ENCODE measurements around the gene CYTH1.

The CYTH1 gene

GRCh38 chr17:78693346-78694083 is 88.6 kb downstream of the CYTH1 start:
- FAIRE-seq (no peak), DNase-seq (ENCODE audit: low spot score) (no peak)

GRCh38 chr17:78692460-78693010 is 89.5 kb downstream of the CYTH1 start:
- no peak for DNase-seq (ENCODE audit: low spot score)
- FAIRE-seq, result no peak

GRCh38 chr17:78689029-78689428 is 93.0 kb downstream of the CYTH1 start:
- FAIRE-seq, result no peak
- no peak for DNase-seq (ENCODE audit: low spot score)

GRCh38 chr17:78687944-78688343 is 94.1 kb downstream of the CYTH1 start:
- no peak for FAIRE-seq

GRCh38 chr17:78687125-78687524 is 94.9 kb downstream of the CYTH1 start:
- FAIRE-seq (no peak), DNase-seq (ENCODE audit: low spot score) (no peak)

More at GRCh38 chr17:78687944-78688343, 94.1 kb downstream of the CYTH1 start:
- no peak for DNase-seq (ENCODE audit: low spot score)

GRCh38 chr17:78684026-78684425 is 98.0 kb downstream of the CYTH1 start:
- no peak for DNase-seq (ENCODE audit: low spot score)
- FAIRE-seq, result no peak

- no peak for FAIRE-seq
- DNase-seq (ENCODE audit: low spot score), result no peak
Observed at GRCh38 chr17:78683408-78683961, 98.6 kb downstream of the CYTH1 start.

GRCh38 chr17:78682363-78682762 is 99.7 kb downstream of the CYTH1 start:
- FAIRE-seq (no peak), DNase-seq (ENCODE audit: low spot score) (no peak)

- peak; percentile 64 for DNase-seq (ENCODE audit: low spot score)
- no peak for FAIRE-seq
Observed at GRCh38 chr17:78680436-78680835, 101.6 kb downstream of the CYTH1 start.

GRCh38 chr17:78679495-78680395 is 102.3 kb downstream of the CYTH1 start:
- no peak for DNase-seq (ENCODE audit: low spot score)
- no peak for FAIRE-seq

- FAIRE-seq (no peak), DNase-seq (ENCODE audit: low spot score) (no peak)
Observed at GRCh38 chr17:78678711-78679110, 103.4 kb downstream of the CYTH1 start.

GRCh38 chr17:78678222-78678557 is 103.9 kb downstream of the CYTH1 start:
- DNase-seq (ENCODE audit: low spot score) (no peak), FAIRE-seq (no peak)

GRCh38 chr17:78677303-78678221 is 104.5 kb downstream of the CYTH1 start:
- FAIRE-seq (peak; percentile 91), DNase-seq (ENCODE audit: low spot score) (peak; percentile 34)

- FAIRE-seq, result no peak
- no peak for DNase-seq (ENCODE audit: low spot score)
Observed at GRCh38 chr17:78676412-78677302, 105.4 kb downstream of the CYTH1 start.

GRCh38 chr17:78675836-78676235 is 106.2 kb downstream of the CYTH1 start:
- no peak for FAIRE-seq
- no peak for DNase-seq (ENCODE audit: low spot score)

GRCh38 chr17:78675316-78675616 is 106.8 kb downstream of the CYTH1 start:
- FAIRE-seq (no peak), DNase-seq (ENCODE audit: low spot score) (no peak)

GRCh38 chr17:78674595-78675315 is 107.3 kb downstream of the CYTH1 start:
- DNase-seq (ENCODE audit: low spot score) (no peak), FAIRE-seq (no peak)

GRCh38 chr17:78674156-78674555 is 107.9 kb downstream of the CYTH1 start:
- DNase-seq (ENCODE audit: low spot score) (no peak), FAIRE-seq (no peak)

GRCh38 chr17:78673395-78673794 is 108.7 kb downstream of the CYTH1 start:
- no peak for FAIRE-seq
- DNase-seq (ENCODE audit: low spot score), result no peak

All from urothelium cell line (cell line).